Heart left ventricle (tissue), 11 donors: ENCODE data around the gene UQCRH. TPM values are rescaled to one million over a fixed set of nuclear protein-coding genes. Genes with fewer than 3 reads are reported as not detected.

Experiments used
- polyA plus RNA-seq, 2 donors: library from polyadenylated mRNA; stranded (reverse); fragments of 200-250 nt; gene quantifications; one replicate each; pipeline ENCODE4 v1.2.3, GENCODE V29; 2013
- total RNA-seq, 9 donors: library from RNA; depleted of rRNA in 2 of 9; stranded (reverse); fragments of >200 nt in 2 of 9; fragmentation: NEBNext Ultra II Directional in 3 of 9; extraction: Animal tissue kit (Norgen Biotek cat#: 25700) in 3 of 9; gene quantifications; one replicate each; pipeline versions ENCODE4 v1.1.0 to v1.2.4, GENCODE V29; 2016 to 2023
- donor health status: ischemic (EF 13 %, LVEDD 7.1; RV severe dilation, severe dysfunction).
- donor health status: healthy with polysubstance abuse.
- donor health status: DM: no; HTN: yes; CAD: no.
- donor health status: DM: no; HTN: no; CAD: no.
- donor health status: ischemic (EF 25% LVEDD 5.7; RV mildly dilated, moderate dysfunction).
- donor health status: healthy.
- donor health status: DM: yes; HTN: yes; CAD: no.
- donor health status: PGD.
- donor health status: nonischemic (EF 23%, LVEDD 6.1; RV moderate dilation, normal function).

UQCRH gene
- total and polyA plus RNA-seq, 11 donors, result 622 to 2,380 (median 949) TPM

Other genes starting within 250 kb of the UQCRH start
- gene PIK3R3, start 171.1 kb upstream of the UQCRH start, total RNA-seq, result 10 to 100 TPM; 24.6 to 54.1 (median 41.9) TPM
- gene PIK3R3, start 171.1 kb upstream of the UQCRH start, polyA plus RNA-seq, result 10 to 100 TPM; 11.8 to 49.0 TPM
- 1 to 10 TPM in 5 of 9 donors, under 1 TPM in 4; 0.63 to 3.5 (median 1.1) TPM for gene TSPAN1, start 128.6 kb upstream of the UQCRH start, total RNA-seq
- gene TSPAN1, start 128.6 kb upstream of the UQCRH start, polyA plus RNA-seq, result 1 to 10 TPM in 1 of 2 donors, under 1 TPM in 1; 0.65 to 5.5 TPM
- gene P3R3URF, start 127.2 kb upstream of the UQCRH start, total RNA-seq, result not detected
- not detected for gene P3R3URF, start 127.2 kb upstream of the UQCRH start, polyA plus RNA-seq
- gene POMGNT1, start 105.3 kb upstream of the UQCRH start, total RNA-seq, result 100 to 1,000 TPM; 117 to 203 (median 144) TPM
- 100 to 1,000 TPM in 1 of 2 donors, 10 to 100 TPM in 1; 85.2 to 117 TPM for gene POMGNT1, start 105.3 kb upstream of the UQCRH start, polyA plus RNA-seq
- gene LURAP1, start 100.4 kb upstream of the UQCRH start, total RNA-seq, result 10 to 100 TPM in 2 of 9 donors, 1 to 10 TPM in 7; 7.1 to 10.6 (median 8.9) TPM
- 10 to 100 TPM in 1 of 2 donors, 1 to 10 TPM in 1; 5.9 to 10.5 TPM for gene LURAP1, start 100.4 kb upstream of the UQCRH start, polyA plus RNA-seq
- gene RAD54L, start 55.9 kb upstream of the UQCRH start, total RNA-seq, result 1 to 10 TPM in 4 of 9 donors, under 1 TPM in 4, not detected in 1; 0.44 to 4.0 (median 0.87) TPM
- under 1 TPM; 0.30 to 0.33 TPM for gene RAD54L, start 55.9 kb upstream of the UQCRH start, polyA plus RNA-seq
- gene LRRC41, start 82 bp upstream of the UQCRH start, total RNA-seq, result 10 to 100 TPM; 34.7 to 60.5 (median 45.8) TPM
- gene LRRC41, start 82 bp upstream of the UQCRH start, polyA plus RNA-seq, result 10 to 100 TPM; 17.4 to 31.7 TPM
- gene NSUN4, start 37.1 kb downstream of the UQCRH start, total RNA-seq, result 10 to 100 TPM in 8 of 9 donors, 1 to 10 TPM in 1; 8.9 to 18.3 (median 14.0) TPM
- gene NSUN4, start 37.1 kb downstream of the UQCRH start, polyA plus RNA-seq, result 10 to 100 TPM in 1 of 2 donors, 1 to 10 TPM in 1; 9.0 to 15.3 TPM
- gene FAAH, start 90.6 kb downstream of the UQCRH start, total RNA-seq, result 1 to 10 TPM; 2.5 to 8.0 (median 3.5) TPM
- 1 to 10 TPM; 1.9 to 7.0 TPM for gene FAAH, start 90.6 kb downstream of the UQCRH start, polyA plus RNA-seq
- not detected for gene DMBX1, start 186.1 kb downstream of the UQCRH start, total RNA-seq
- gene DMBX1, start 186.1 kb downstream of the UQCRH start, polyA plus RNA-seq, result not detected
- gene KNCN, start 247.9 kb downstream of the UQCRH start, total RNA-seq, result not detected
- not detected for gene KNCN, start 247.9 kb downstream of the UQCRH start, polyA plus RNA-seq